HG03565 (cell line): Measurements from ENCODE around the gene ZFAND4.
"Not testable (repeated sequence)": the region's sequence is repeated elsewhere in the genome, so short reads cannot be mapped to it uniquely, and the experiment has no call there.

Experiments
- ATAC-seq: cut with Tn5 transposase; IDR thresholded peaks from one replicate; pipeline ENCODE4 v1.9.1; 2021; ENCODE audit warnings: mild to moderate bottlenecking, moderate library complexity; ENCODE audit not compliant: unreplicated experiment

ZFAND4 gene

DNA sequence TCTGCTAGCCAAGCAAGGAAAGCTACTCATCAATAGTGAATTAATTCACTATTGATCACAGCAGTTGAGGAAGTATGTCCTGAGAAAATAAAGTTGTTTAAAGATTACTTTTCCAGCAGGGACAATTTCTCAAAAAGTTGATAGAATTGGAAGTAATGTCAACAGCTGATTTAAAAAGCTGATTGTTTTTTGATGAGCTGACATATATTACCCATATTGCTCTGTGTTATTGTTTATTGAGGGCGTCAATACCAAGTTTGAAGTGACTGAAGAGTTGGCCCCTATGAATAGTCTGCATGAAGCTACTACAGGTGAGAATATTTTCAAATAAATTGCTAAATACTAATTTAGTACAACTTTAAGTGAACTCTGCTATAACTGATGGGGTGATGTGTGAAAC is 28.0 kb downstream of the ZFAND4 start:
- ATAC-seq = no peak

DNA sequence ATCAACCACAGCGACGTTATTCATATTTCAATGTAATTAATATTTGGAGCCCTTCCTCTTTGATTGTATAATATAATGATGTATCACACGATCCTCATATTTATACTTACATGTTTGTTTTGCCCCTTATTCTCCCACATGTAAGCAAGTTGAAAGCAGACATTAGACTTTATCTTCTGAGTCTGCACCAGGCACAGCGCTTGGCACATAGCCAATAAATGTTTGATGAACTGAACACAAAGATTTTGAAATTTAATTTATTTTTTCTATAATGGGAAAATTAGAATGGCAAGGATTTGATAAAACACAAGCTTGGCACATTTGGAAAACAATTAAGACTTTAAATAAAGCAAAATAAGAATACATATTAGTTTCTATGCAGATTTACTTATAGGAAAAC is 31.6 kb downstream of the ZFAND4 start:
- ATAC-seq = no peak

GRCh38 chr10:45640049-45640448 is 32.5 kb downstream of the ZFAND4 start:
- ATAC-seq = no peak

DNA sequence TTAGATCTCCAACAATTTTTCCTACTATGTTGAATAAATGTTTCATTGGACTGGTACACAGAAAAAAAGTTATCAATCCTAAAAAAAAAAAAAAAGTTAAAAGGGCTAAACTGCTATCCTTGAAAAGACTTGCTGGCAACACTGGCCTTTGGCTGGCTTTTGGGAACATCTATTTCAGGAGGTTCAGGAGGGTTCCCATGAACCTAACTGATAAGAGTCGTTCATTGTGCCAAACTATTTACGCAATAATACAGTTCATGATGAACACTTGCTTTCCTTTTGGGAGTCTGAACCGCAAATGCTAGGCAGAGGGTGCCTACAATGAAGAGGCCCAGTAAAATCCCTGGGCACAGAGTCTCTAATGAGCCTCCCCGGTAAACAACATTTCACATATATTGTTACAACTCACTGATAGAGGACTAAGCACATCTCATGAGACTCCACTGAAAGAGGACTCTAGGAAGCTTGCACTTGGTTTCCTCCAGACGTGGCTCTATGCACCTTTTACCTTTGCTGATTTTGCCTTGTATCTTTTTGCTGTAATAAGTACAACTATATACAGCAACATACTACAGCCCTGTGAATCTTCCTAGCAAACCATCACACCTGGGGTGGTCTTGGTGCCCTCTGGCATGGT is 45.0 kb downstream of the ZFAND4 start:
- ATAC-seq = no peak

DNA sequence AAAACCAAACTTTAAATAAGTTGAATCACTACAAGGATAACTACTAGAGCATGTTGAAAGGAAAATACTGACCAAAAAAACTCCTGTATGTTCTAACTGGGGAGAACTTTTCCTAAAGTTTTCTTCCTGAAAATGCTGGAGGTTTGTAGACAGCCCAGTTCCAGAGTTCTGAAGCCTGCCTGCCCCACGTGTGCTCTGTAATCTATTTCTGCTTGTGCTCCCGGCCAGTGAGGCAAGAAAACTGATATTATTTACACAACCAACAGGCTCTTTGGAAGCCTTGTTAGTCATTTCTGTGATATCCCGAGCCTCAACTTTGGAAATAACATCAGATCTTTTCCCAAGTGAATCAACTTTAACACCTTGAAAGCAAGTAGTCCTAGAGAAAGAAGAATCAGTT is 46.7 kb downstream of the ZFAND4 start:
- ATAC-seq = no peak

DNA sequence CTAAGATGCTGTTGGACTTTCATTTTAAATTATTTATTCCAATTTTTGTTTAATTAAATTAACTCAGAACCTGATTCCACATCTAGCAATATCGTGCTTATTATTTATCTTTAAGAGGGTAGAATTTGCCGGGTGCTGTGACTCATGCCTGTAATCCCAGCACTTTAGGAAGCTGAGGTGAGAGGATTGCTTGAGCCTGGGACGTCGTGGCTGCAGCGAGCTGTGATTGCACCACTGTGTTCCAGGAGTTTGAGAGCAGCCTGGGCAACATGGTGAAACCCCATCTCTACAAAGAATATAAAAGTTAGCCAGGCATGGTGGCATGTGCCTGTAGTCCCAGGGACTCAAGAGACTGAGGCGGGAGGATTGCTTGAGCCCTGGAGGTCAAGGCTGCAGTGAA is 47.8 kb downstream of the ZFAND4 start:
- ATAC-seq = no peak

DNA sequence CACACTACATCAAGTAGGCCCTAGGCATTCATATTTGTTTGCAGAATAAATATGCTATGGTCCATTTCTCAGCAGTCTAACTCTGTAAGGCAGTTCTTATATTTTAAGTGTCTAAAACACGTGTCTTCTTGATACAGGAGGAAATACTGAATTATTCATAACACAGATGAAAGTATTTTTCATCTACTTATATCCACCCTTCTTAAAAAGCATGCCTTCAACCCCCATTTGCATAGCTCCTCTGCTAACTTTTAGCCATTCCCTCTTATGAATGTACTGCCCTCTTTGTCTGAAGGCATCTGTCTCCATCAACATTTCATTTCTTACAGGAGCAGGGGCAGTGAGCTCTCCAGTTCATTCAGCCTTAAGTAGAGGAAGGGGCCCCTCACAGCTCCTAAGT is 57.7 kb downstream of the ZFAND4 start:
- no peak for ATAC-seq

DNA sequence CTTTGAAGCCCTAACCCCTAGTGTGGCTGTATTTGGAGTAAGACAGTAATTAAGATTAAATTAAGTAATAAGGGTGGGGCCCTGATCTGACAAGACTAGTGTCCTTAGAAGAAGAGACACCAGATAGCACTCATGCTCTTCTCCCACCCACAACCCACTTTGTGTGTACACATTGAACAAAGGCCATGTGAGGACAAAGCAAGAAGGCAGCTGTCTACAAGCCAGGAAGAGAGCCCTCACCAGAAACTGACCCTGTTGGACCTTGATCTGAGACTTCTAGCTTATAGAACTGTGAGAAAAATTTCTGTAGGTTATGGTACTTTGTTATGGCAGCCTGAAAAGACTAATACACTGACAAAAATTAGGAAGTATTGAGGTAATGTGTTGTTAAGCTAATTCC is 59.8 kb downstream of the ZFAND4 start:
- no peak for ATAC-seq

GRCh38 chr10:45608052-45608451 is 64.5 kb downstream of the ZFAND4 start:
- ATAC-seq = no peak

GRCh38 chr10:45607276-45607675 is 65.3 kb downstream of the ZFAND4 start:
- ATAC-seq = no peak

GRCh38 chr10:45602836-45603235 is 69.7 kb downstream of the ZFAND4 start:
- no peak for ATAC-seq

DNA sequence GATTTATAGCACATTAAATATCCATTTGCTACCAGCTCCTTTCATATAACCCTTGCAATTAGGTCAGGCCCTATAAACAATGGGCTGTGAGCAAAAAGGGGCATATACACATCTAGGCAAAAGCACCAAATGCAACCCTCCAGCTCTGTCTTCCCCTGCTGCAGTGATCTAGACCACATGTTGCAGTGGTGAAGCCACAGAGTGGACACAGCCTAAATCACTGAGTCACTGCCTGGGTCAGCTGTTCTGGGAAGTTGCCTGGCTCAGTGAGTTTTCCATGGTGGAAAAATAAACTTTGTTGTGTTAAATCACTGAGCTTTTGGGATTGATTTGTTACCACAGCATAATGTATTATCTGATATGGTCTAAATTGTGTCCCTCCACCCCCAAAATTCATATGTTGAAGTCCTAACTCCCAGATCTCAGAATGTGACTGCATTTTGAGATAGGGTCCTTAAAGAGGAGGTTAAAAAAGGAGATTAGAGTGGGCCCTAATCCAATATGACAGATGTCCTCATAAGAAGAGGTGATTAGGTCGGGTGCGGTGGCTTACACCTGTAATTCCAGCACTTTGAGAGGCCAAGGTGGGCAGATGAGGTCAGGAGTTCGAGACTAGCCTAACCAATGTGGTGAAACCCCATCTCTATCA is 70.4 kb downstream of the ZFAND4 start:
- ATAC-seq = no peak

GRCh38 chr10:45601254-45601930 is 71.2 kb downstream of the ZFAND4 start:
- ATAC-seq = not testable (repeated sequence)

DNA sequence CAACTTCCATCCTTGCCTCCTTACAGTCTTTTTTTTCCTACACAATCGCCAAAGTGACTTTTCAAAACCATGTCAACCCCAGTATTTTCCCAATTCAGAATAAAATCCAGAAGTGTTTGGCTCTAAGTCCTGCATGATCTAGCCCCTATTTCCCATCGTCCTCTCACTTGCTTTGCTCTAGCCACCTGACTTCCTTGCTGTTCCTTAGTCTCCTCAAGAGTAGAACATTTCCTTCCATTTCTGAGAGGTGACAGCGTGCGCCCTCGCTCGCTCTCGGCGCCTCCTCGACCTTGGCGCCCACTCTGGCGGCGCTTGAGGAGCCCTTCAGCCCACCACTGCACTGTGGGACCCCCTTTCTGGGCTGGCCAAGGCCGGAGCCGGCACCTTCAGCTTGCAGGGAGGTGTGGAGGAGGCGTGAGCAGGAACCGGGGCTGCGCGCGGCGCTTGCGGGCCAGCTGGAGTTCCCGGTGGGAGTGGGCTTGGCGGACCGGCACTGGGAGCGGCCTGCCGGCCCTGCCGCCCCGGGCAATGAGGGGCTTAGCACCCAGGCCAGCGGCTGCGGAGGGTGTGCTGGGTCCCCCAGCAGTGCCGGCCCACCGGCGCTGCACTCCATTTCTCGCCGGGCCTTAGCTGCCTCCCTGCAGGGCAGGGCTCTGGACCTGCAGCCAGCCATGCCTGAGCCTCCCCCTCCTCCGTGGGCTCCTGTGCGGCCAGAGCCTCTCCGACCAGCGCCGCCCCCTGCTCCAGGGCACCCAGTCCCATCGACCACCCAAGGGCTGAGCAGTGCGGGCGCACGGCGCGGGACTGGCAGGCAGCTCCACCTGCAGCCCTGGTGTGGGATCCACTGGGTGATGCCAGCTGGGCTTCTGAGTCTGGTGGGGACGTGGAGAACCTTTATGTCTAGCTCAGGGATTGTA is 72.0 kb downstream of the ZFAND4 start:
- not testable (repeated sequence) for ATAC-seq

GRCh38 chr10:45599646-45600045 is 72.9 kb downstream of the ZFAND4 start:
- ATAC-seq = no peak

DNA sequence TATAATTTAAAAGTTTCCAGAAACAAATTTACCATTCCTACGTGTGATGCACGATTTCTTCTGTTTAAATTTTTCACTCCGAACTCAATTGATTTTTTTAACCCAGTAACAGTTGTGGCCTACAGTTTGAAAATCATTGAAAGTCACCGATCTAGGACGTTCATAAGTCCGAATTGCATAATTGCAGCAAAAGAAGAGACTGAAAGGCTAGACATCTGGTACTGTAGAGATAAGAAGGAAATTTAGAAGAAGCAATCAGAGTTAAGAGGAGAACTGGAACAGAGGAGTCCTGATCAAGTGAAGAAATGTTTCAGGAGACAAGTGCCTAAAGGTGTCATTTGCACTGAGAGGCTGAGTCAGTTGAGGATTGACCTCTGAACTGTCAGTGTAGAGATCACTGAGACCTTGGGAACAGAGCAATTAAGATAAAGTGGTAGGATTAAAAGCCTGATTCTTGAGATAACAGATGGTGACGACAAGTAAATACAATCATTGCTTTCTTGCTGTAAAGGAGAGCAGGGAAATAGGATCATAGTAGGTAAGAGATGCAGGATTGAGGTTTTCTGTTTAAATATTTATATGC is 73.5 kb downstream of the ZFAND4 start:
- no peak for ATAC-seq

DNA sequence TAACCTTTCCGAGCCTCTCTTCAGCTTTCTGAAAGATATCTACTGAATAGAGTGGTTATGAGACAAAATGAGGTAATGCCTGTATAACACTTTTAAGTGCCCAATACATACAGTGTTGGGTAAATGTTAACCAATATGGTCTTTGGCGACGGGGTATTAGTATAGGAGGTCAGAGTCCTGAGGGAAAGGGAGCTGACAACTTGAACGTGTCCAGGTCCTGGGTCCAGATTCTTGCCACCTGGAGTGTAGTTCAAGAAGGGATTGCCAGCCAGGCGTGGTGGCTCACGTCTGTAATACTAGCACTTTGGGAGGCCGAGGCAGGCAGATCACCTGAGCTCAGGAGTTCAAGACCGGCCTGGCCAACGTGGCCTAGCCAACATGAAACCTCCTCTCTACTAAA is 76.0 kb downstream of the ZFAND4 start:
- ATAC-seq = no peak

- peak; percentile 89 for ATAC-seq
These were observed 78.1 kb downstream of the ZFAND4 start for GRCh38 chr10:45594276-45595157.

- no peak for ATAC-seq
These were observed 78.7 kb downstream of the ZFAND4 start for GRCh38 chr10:45593938-45594275.

DNA sequence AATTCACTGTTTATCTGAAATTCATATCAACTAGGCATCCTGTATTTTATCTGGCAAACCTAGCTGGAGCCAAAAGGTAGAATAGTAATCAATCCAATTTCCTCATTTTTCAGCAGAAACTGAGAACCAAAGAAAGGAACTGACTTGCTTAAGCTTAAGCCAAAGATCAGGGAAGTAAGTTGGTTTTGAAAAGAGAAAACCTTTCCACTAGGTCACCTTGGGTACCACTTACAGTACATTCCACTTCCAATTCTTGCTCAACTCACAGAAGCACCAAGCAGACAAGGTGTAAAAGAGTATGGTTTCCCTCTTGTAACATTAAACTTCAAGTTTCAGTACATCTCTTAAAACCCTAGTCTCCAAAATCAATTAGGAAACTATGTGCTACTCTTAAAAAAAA is 79.6 kb downstream of the ZFAND4 start:
- ATAC-seq = no peak
